Activated CD4-positive, alpha-beta T cell treated with anti-CD3 and anti-CD28 coated beads, Interleukin-2, amount 10 ng/mL, durations not matched to agents 24 days and 14 days (primary cell): ENCODE results near the gene FBXL7. TPM values are rescaled to one million over a fixed set of nuclear protein-coding genes. Genes with fewer than 3 reads are reported as not detected.

ENCODE experiments used
- DNase-seq: peaks from one replicate; pipeline ENCODE4 v3.0.0; 2022
- H3K27ac Mint-ChIP-seq: one replicate; pipeline ENCODE4 v1.8.0; 2022; ENCODE audit warnings: mild to moderate bottlenecking, mixed read lengths
- H3K27me3 Mint-ChIP-seq: one replicate; pipeline ENCODE4 v1.8.0; 2022; ENCODE audit warnings: mixed read lengths
- H3K36me3 Mint-ChIP-seq: one replicate; pipeline ENCODE4 v1.8.0; 2022; ENCODE audit warnings: low read depth, mild to moderate bottlenecking, mixed read lengths
- H3K4me1 Mint-ChIP-seq: one replicate; pipeline ENCODE4 v1.8.0; 2021; ENCODE audit warnings: mixed read lengths
- H3K4me3 Mint-ChIP-seq: one replicate; pipeline ENCODE4 v1.8.0; 2022; ENCODE audit warnings: mild to moderate bottlenecking, moderate library complexity, mixed read lengths
- H3K9me3 Mint-ChIP-seq: one replicate; pipeline ENCODE4 v1.8.0; 2021; ENCODE audit warnings: mixed read lengths
- intact Hi-C: fragments of 100-400 bp; cut with micrococcal nuclease; formaldehyde crosslinking; loops from one replicate; pipeline ENCODE4 v1.15.1; 2023
- total RNA-seq: library from RNA; stranded (reverse); gene quantifications from 2 replicates; pipeline ENCODE4 v1.2.3, GENCODE V29; 2022

Gene FBXL7
- total RNA-seq, 1 donor from 2014 or later: not detected

DNA sequence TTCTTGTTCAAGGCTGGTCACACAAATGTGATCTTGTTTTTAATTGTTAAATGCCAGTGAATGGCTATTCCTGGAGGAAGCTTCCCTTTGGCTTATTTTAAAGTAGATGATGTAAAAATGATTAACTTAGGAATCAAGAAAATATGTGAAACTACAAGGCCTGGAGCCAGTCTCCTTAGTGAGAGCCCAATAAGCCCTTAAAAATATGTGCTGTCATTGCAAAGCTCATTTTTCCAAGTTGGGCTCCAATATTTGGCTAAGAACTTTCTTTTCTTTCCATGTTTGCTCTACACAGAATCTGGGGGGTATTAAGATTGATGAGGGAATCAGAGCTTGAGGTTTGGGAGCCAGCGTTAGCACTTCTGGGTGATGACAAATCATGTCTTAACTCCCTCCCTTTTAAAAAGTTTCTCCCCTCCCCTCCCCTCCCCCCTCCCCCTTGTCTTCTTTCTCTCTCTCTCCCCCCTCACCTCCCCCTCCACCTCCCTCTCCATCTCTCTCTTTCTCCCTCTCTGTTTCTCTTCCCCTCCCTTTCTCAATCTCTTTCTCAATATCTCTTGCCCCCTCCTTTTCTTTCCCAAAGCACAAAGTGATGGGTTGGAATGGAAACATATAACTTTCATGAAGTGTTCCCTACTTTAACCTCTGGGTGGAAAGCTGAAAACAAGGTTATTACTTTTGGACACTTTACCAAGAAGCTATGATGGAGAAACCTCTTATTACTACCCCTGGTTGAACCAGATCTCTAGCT lies 86.0 kb downstream of the FBXL7 start:
- Mint-ChIP-seq H3K9me3 (peaks cover 6% of the 10 kb centered on the region), H3K4me1 (no peaks in the 10 kb centered on the region), H3K36me3 (no peaks in the 10 kb centered on the region), H3K27me3 (no peaks in the 10 kb centered on the region), H3K27ac (no peak overlapping the region), H3K4me3 (no peak overlapping the region)
- DNase-seq: no peak
- intact Hi-C loops: no loop called here

DNA sequence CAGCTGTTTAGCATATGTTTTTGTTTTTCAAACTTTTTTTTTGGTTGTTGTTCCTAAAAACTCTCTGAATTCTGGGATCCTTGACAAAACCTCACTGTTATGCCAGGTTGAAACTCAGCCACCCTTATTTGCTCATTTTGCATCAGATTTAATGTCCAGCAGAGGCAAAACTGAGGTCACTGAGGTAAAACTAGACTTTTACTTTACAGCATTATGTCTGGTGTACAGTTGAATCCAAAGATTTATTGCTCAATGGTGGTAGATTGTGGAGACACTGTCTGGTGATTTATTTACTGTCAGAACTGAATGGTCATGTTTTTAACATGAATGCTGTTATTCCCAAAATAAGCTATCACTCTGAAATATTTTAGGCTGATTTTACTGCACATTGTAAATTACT lies 87.9 kb downstream of the FBXL7 start:
- H3K27me3 Mint-ChIP-seq: no peaks in the 10 kb centered on the region
- H3K4me3 Mint-ChIP-seq: no peak overlapping the region
- H3K4me1 Mint-ChIP-seq: no peaks in the 10 kb centered on the region
- intact Hi-C loops: no loop called here
- peaks cover 6% of the 10 kb centered on the region for H3K9me3 Mint-ChIP-seq
- no peak for DNase-seq
- no peaks in the 10 kb centered on the region for H3K36me3 Mint-ChIP-seq
- no peak overlapping the region for H3K27ac Mint-ChIP-seq

- no peaks in the 10 kb centered on the region for H3K9me3 Mint-ChIP-seq
- H3K4me3 Mint-ChIP-seq: no peak overlapping the region
- H3K27me3 Mint-ChIP-seq: no peaks in the 10 kb centered on the region
- intact Hi-C loops: no loop called here
- no peak overlapping the region for H3K27ac Mint-ChIP-seq
- no peaks in the 10 kb centered on the region for H3K4me1 Mint-ChIP-seq
- no peak for DNase-seq
- H3K36me3 Mint-ChIP-seq: no peaks in the 10 kb centered on the region
Measured at GRCh38 chr5:15592728-15593127, 92.7 kb downstream of the FBXL7 start.

- intact Hi-C loops: no loop called here
- H3K4me3 Mint-ChIP-seq: no peak overlapping the region
- no peaks in the 10 kb centered on the region for H3K27me3 Mint-ChIP-seq
Measured at GRCh38 chr5:15594977-15595568, 95.1 kb downstream of the FBXL7 start.

GRCh38 chr5:15595929-15596328 lies 95.9 kb downstream of the FBXL7 start:
- intact Hi-C loops: no loop called here
- Mint-ChIP-seq H3K4me1 (no peaks in the 10 kb centered on the region), H3K4me3 (no peak overlapping the region), H3K9me3 (no peaks in the 10 kb centered on the region), H3K27me3 (no peaks in the 10 kb centered on the region), H3K27ac (no peak overlapping the region), H3K36me3 (no peaks in the 10 kb centered on the region)
- DNase-seq: no peak

More at GRCh38 chr5:15594977-15595568, 95.1 kb downstream of the FBXL7 start:
- Mint-ChIP-seq H3K27ac (no peak overlapping the region), H3K9me3 (no peaks in the 10 kb centered on the region), H3K36me3 (no peaks in the 10 kb centered on the region), H3K4me1 (no peaks in the 10 kb centered on the region)
- DNase-seq: no peak

GRCh38 chr5:15596936-15597335 lies 97.0 kb downstream of the FBXL7 start:
- H3K27ac Mint-ChIP-seq: no peak overlapping the region
- DNase-seq: no peak
- no peaks in the 10 kb centered on the region for H3K36me3 Mint-ChIP-seq
- no peaks in the 10 kb centered on the region for H3K9me3 Mint-ChIP-seq
- no peak overlapping the region for H3K4me3 Mint-ChIP-seq
- intact Hi-C loops: no loop called here
- H3K4me1 Mint-ChIP-seq: no peaks in the 10 kb centered on the region
- no peaks in the 10 kb centered on the region for H3K27me3 Mint-ChIP-seq

DNA sequence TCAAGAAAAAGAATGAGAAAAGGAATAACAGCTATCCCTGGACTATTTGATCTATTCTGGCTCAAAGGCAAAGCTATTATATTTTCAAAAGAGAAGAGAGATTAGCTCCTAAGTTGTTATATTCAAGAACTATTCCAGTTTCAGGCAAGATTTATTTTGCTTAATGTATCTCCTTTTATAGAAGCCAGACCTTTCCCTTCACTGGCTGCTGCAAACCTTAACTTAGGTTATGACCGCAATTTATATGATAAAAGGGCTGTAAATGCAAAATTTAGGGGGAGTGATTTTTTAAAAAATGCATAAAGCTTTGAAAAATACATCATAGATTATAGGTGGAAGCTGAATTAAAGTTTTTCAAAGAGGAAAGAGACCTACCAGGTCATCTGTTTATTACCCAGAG lies 97.8 kb downstream of the FBXL7 start:
- Mint-ChIP-seq H3K36me3 (no peaks in the 10 kb centered on the region), H3K27ac (no peak overlapping the region), H3K4me3 (no peak overlapping the region), H3K27me3 (no peaks in the 10 kb centered on the region), H3K9me3 (no peaks in the 10 kb centered on the region), H3K4me1 (no peaks in the 10 kb centered on the region)
- intact Hi-C loops: no loop called here
- no peak for DNase-seq

DNA sequence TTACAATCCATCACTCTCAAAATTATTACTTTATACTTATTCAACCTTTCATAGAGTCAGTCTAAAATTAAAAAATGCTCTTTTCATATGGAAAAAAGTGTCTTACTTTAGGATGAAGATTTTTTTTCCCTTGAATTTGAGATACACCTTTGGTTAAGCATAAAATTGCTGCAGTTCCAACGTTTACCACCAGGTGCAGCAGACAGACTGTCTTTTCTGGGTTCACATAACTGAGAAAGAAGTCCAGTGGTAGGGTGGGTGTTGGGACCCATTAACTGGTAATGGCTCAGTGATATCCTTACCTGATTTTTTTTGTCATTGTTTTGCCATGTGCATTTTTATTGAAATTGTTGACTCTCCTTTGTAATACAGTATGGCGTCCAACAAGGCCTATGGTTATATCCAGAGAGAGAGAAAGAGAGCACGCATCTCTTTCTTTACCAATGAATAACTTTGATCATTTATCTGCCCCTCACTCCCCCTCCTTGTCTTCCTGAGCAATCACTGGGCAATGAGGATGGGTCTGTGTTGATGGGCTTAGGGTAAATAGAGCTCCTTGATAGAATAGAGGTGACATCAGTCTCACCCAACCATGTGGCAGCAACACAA lies 98.4 kb downstream of the FBXL7 start:
- no peaks in the 10 kb centered on the region for H3K36me3 Mint-ChIP-seq
- no peaks in the 10 kb centered on the region for H3K4me1 Mint-ChIP-seq
- DNase-seq: peak; percentile 55
- intact Hi-C loops: no loop called here
- no peaks in the 10 kb centered on the region for H3K27me3 Mint-ChIP-seq
- no peak overlapping the region for H3K27ac Mint-ChIP-seq
- H3K4me3 Mint-ChIP-seq: no peak overlapping the region
- no peaks in the 10 kb centered on the region for H3K9me3 Mint-ChIP-seq

DNA sequence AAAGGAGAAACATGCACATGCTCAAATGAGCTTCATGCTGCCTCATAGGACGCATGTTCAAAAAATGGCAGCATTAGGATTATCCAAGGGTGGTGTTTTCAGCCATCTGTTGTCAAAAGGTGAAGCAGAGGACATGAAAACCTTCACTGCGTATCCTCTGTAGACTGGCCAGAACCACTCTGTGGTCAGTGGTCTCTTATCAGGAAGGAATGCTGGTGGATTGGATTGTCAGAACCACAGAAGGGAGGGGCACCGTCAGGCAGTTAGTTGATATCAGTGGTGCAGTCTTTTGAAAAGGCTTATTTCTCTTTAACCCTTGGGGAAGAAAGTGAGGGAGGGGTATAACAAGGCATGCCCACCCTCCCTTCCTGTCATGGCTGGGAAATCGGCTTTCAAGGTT lies 100.1 kb downstream of the FBXL7 start:
- intact Hi-C loops: no loop called here
- no peak for DNase-seq
- Mint-ChIP-seq H3K27me3 (no peaks in the 10 kb centered on the region), H3K9me3 (no peaks in the 10 kb centered on the region), H3K4me3 (no peak overlapping the region), H3K36me3 (no peaks in the 10 kb centered on the region), H3K4me1 (no peaks in the 10 kb centered on the region), H3K27ac (no peak overlapping the region)

- H3K27ac Mint-ChIP-seq: no peak overlapping the region
- H3K27me3 Mint-ChIP-seq: no peaks in the 10 kb centered on the region
- no peak for DNase-seq
- H3K4me3 Mint-ChIP-seq: no peak overlapping the region
- intact Hi-C loops: no loop called here
- H3K9me3 Mint-ChIP-seq: no peaks in the 10 kb centered on the region
- no peaks in the 10 kb centered on the region for H3K36me3 Mint-ChIP-seq
- H3K4me1 Mint-ChIP-seq: no peaks in the 10 kb centered on the region
Measured at GRCh38 chr5:15601274-15601673, 101.3 kb downstream of the FBXL7 start.

DNA sequence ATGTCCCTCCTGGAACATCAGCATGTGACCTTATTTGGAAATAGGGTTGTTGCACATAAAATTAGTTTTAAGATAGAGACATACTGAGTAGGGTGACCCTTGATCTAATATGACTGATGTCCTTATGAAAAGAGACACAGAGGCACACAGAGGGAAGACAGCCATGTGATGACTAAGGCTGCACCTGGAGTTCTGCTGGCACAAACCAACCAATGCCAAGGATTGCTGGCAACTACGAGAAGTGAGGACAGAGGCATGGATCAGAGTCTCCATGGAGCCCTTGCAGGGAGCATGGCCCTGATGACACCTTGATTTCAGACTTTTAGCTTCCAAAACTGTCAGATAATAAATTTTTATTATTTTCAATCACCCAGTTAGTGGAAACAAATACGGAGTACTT lies 101.9 kb downstream of the FBXL7 start:
- intact Hi-C loops: no loop called here
- H3K36me3 Mint-ChIP-seq: no peaks in the 10 kb centered on the region

GRCh38 chr5:15604986-15605385 lies 105.0 kb downstream of the FBXL7 start:
- no peaks in the 10 kb centered on the region for H3K27me3 Mint-ChIP-seq
- H3K9me3 Mint-ChIP-seq: no peaks in the 10 kb centered on the region
- DNase-seq: no peak
- no peaks in the 10 kb centered on the region for H3K4me1 Mint-ChIP-seq
- H3K4me3 Mint-ChIP-seq: no peak overlapping the region
- H3K36me3 Mint-ChIP-seq: no peaks in the 10 kb centered on the region
- no peak overlapping the region for H3K27ac Mint-ChIP-seq
- intact Hi-C loops: no loop called here

More for the DNA sequence above, 101.9 kb downstream of the FBXL7 start:
- Mint-ChIP-seq H3K4me3 (no peak overlapping the region), H3K4me1 (no peaks in the 10 kb centered on the region), H3K9me3 (no peaks in the 10 kb centered on the region), H3K27ac (no peak overlapping the region), H3K27me3 (no peaks in the 10 kb centered on the region)
- DNase-seq: no peak

- intact Hi-C loops: no loop called here
- no peak for DNase-seq
- no peaks in the 10 kb centered on the region for H3K4me1 Mint-ChIP-seq
- no peak overlapping the region for H3K27ac Mint-ChIP-seq
- H3K9me3 Mint-ChIP-seq: no peaks in the 10 kb centered on the region
- H3K27me3 Mint-ChIP-seq: no peaks in the 10 kb centered on the region
- no peaks in the 10 kb centered on the region for H3K36me3 Mint-ChIP-seq
- no peak overlapping the region for H3K4me3 Mint-ChIP-seq
Measured at GRCh38 chr5:15606197-15606596, 106.2 kb downstream of the FBXL7 start.

DNA sequence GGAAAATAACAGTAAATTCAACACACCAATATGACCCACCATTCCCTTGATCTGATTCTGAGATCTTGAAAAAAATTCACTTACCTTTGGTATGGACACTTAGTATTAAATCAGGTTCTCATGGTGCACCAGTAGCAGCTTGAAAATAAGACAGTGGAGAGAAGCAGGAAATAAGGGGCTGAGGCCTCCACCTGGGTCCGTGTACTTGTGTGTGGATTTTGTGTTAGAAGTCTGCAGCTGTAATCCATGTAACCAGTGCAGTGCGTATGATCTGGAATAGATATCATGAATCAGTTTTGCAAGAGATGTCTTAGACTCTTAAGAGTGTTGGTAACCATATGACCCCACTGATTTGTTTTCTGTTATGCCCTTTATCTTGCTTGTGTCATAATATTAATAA lies 107.1 kb downstream of the FBXL7 start:
- no peak for DNase-seq
- H3K4me1 Mint-ChIP-seq: no peaks in the 10 kb centered on the region
- H3K9me3 Mint-ChIP-seq: no peaks in the 10 kb centered on the region
- H3K4me3 Mint-ChIP-seq: no peak overlapping the region
- no peak overlapping the region for H3K27ac Mint-ChIP-seq
- H3K36me3 Mint-ChIP-seq: no peaks in the 10 kb centered on the region
- H3K27me3 Mint-ChIP-seq: no peaks in the 10 kb centered on the region
- intact Hi-C loops: no loop called here
